ENCODE measurements around the gene KRT9.
"Not testable (repeated sequence)": the region's sequence is repeated elsewhere in the genome, so short reads cannot be mapped to it uniquely, and the experiment has no call there.

The KRT9 gene

DNA sequence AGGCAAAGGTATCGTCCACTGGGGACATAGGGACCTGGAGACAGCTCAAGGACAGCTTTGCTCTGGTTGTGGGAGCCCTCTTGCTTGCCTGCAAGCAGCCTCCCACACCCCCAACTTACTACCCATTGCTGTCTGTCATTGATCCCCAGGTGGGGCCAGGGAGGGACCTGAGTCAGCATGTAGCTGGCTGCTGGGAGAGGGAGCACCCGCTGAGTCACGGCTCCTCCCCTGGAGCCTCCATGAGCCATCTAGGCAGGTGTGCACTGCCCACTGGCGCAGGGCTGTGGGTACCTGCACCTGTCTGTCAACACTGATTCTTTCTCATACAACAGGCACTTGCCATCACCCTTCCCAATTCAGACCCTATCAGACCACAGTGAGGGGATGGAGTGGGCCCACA, 4.9 kb upstream of the KRT9 start:
- not testable (repeated sequence) for DNase-seq

- DNase-seq: no peak
Measured at GRCh38 chr17:41575336-41575735, 3.5 kb upstream of the KRT9 start.

DNA sequence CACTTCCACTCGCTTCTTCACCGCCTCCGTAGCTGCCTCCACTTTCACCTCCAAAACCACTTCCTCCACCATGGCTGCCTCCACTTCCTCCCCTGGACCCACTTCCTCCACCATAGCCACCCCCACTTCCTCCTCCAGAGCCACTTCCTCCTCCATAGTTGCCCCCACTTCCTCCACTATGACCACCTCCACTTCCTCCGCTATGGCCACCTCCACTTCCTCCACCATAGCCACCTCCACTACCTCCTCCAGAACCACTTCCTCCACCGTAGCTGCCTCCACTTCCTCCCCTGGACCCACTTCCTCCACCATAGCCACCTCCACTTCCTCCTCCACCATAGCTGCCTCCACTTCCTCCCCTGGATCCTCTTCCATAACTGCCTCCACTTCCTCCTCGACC, 4.5 kb downstream of the KRT9 start:
- DNase-seq: no peak

DNA sequence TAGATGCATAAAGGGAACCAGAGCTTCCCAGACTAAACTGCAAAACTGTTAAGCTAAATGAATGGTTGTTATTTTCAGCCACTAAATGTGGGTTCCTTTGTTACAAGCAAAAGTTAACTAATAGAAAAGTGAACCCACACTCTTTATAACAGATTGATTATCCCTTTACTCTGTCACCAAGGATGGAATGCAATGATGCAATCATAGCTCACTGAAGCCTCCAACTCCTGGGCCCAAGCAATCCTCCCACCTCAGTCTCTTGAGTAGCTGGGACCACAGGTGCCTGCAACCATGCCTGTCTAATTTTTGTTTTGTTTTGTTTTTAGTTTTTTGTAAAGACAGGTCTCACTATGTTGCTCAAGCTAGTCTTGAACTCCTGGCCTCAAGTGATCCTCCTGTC, 6.5 kb downstream of the KRT9 start:
- no peak for DNase-seq

GRCh38 chr17:41563607-41564170, 8.2 kb downstream of the KRT9 start:
- no peak for DNase-seq

DNA sequence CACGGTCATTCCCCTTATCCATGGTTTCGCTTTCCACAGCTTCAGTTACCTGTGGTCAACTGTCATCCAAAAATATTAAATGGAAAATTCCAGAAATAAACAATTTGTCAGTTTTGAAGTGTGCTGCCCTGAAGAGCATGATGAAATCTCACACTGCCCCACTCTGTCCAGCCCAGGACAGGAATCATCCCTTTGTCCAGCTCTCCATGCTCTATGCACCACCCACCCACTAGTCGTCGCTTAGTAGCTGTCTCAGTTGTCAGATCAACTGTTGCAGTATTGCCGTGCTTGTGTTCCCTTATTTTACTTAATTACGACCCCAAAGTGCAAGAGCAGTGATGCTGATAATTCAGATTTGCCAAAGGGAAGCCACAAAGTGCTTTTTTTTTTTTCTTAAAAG, 10.3 kb downstream of the KRT9 start:
- no peak for DNase-seq

- no peak for DNase-seq
Measured at GRCh38 chr17:41559548-41559947, 12.3 kb downstream of the KRT9 start.

- no peak for DNase-seq
Measured at GRCh38 chr17:41556931-41557330, 14.9 kb downstream of the KRT9 start.

GRCh38 chr17:41556306-41556705, 15.6 kb downstream of the KRT9 start:
- DNase-seq: no peak

DNA sequence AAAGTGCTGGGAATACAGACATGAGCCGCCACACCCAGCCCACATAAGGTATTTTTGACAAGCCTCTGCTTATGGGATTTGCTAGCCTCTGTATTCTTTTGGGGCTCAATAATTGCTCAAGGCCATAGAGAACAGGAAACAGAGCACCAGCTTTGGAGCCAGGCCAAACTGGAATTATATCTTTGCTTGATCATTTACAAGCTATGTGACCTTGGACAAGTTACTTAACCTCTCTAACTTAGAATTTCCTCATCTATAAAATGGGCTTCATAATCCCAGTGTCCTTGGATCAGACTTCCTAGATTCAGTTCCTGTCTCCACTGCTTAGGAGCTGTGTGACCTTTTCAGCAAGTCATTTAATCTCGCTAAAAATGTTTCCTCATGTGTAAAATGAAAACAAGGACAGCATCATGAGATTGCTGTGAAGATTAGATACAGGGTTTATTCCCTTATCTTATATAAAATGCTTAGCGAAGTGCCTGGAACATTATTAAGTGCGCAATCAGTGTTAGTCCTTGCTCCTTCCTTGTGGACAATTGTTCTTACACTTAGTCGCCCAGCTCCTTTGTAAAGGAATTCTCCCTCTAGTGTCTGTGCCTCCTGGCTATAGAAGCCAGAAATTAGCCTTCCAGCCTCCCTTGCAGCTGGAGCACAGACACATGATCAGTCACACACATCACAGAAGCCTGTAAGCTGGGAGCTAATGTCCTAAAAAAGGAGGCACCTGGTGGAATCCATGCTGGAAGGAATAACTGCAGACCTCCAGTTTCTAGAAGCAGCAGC, 16.6 kb downstream of the KRT9 start:
- DNase-seq: no peak

GRCh38 chr17:41553987-41554680, 17.7 kb downstream of the KRT9 start:
- DNase-seq: no peak

DNA sequence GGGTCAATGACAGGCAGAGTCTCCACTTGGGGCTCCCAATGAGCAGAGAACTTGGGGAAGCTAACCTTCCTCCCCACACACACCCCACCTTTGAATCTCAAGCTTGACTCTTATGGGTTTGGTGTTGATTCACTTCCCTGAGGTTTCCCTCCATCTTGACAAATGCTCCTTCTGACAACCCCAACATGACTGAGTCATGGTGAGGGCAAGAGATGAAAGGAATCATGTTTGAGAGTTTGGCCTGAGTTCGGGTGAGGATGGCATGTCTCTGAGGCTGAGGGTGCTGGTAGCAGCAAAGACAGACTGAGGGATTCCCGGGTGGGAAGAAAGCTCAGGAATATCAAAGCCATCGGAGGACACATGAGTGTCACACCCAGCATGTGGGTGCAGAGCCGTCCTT, 18.7 kb downstream of the KRT9 start:
- no peak for DNase-seq

GRCh38 chr17:41552455-41552854, 19.4 kb downstream of the KRT9 start:
- no peak for DNase-seq

DNA sequence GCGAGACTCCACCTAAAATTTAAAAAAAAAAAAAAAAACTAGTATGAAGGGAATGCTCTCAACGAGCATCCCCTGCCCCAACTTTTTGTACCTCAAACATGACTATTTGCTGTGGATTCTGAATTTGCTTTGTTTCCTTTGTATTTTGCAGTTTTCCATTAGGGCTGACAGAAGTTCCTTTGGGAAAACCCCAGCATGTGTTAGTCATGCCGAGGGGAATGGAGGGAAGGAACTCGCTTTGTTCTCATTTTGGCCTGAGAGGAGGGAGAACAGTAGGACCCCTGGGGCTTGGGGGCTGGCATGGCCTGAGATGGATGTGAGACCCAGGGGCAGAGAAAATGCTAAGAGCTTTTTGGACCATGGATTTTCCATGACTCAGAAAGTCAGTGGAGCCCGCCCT, 20.5 kb downstream of the KRT9 start:
- no peak for DNase-seq

DNA sequence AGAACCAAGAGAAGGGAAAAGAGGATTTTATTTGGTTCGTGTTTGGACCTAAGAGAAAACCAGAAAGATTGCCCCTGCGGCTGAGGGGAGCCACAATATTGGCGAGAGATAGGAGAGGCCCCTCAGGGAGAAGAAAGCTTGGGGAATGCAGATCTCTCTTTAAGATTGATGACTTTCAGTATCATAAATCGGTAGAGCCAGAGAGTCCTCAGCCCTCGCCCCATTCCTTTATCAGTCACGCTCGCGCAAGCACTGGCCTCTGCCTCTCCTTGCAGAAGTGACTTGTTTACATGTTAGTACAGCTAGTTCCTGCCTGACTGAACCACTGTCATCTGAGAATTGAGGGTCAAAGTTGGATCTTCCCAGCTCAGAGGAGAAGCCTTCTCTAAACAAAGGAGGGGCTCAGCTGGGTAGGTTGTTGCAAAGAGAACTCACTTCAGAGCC, 22.2 kb downstream of the KRT9 start:
- DNase-seq: no peak

DNA sequence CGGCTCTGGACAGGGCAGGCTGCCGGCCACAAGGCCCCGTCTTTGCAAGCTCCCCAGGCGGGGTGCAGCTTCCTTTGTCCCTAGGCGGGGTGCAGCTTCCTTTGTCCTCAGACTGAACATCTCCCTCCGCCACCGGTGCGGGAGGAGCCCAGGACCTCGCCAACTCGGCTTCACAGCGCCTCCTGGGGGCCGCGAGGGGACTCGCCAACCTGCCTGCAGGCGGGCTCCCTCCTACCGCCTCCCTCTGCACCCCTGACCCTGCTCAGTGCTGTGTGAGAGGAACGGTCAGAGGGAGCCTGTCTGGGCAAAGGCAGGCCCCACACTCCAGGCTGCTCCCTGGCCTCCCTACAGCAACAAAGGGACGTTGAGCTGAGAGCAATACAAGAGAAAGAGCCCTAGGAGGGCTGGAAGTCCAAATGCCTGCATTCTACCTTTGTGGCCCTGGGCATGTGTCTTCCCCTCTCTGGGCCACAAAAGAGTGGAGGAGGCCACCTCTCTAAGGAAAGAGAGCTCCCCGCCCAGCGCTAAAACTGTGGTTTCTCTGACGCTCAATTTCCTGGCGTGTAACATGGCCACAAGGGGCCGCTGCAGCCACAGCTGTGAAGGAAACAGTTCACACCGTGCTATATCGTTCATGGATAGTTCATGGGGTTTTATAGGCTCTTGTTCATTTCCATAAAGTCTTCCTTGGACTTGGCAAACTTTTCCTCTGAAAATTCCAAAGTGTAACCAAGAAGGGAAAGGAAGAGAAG, 22.8 kb downstream of the KRT9 start:
- peak; percentile 38 for DNase-seq

DNA sequence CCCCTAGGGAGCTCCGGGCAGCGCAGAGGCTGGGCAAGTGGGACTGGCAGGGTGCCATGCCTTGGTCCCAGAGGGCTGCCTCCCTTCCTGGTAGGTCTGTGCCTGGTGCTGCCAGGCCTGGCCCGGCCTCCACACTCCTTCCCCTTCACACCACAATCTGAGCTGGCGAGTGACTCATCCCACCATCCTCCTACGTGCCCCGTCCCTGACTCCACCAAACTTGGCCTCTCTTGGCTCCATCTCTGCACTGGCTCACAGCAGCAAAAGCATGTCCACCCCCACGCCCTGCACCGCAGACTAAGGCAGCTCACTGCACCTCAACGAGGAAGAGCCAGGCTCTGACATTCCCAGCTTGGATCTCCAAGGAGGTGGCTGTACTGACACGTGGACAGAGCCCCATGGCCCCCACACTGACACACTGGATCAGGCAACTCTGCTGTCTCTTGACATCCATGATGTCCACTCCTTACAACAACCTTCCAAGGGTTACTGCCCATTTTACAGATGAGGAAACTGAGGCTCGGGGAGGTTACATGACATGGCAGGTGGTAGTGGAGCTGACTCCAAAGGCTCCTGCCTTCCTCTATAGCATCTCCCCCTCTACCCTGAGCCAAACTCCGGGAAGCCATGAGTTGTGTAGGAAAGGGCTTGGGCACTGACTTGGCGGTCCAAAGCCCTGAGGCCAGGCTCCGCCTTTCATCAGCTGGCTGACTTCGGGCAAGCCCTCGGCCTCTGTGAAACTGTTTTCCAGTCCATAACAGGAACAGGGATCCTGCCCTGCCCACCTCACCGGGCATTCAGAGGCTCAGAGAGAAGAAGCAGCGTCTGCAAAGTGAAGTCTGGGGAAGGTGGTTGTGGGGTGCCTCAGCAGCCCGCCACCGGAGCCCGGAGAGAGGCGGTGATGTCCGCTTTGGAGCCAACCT, 23.7 kb downstream of the KRT9 start:
- DNase-seq: no peak

DNA sequence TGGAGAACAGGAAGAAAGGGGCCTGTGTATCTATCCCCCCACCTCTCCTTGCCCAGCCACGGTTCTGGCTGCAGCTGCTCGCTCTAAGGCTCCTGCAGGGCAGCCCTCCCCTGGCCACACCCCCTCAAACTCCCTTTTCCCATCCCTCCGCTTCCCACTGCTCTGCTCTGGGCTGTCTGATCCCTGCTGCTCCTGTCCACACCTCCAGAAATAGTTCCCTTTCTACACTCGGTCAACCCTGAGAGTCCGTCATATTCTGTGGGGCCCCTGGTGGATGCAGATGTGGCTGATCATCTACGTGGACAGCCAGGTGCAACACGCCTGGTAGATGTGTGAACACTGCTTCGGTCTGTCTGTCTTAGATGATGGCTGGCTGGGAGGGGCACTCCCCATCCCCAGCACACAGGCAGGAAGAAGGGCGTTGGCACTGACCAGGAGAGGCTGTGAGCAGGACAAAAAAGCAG, 24.4 kb downstream of the KRT9 start:
- no peak for DNase-seq

GRCh38 chr17:41546819-41547218, 25.0 kb downstream of the KRT9 start:
- DNase-seq: no peak

DNA sequence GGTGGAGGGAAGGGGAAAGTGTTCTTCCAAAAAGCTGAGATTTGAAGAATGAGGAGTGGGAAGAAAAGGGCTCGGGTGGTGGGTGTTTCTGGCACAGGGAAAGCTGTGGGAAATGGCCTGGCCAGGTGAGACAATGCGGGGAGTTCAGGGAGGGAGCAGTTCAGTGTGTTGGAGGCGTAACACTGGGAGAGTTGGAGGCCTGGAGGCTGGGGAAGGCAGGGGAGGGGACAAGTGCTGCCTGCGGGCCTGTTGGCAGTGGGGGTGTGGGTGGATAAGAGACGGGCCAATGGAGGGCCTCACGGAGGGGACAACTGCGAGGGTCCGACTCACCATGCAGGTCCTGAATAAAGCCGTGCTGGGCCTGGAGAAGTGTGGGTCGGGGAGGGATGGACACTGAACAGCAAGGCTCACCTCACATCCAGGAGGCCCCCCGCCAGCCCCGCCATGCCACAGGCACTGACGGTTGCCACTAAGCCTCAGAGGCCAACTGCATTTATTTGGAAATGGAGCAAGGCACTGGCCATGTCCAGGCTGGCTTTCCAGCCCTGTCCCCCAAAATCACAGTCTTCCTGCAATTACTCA, 25.9 kb downstream of the KRT9 start:
- no peak for DNase-seq

GRCh38 chr17:41544935-41545334, 26.9 kb downstream of the KRT9 start:
- DNase-seq: no peak

- no peak for DNase-seq
Measured at GRCh38 chr17:41544491-41544892, 27.4 kb downstream of the KRT9 start.

All from NCI-H510A (cell line).